Measurements from ENCODE around the gene WNT1.

GRCh38 chr12:48967991-48968390, 10.1 kb upstream of the WNT1 start:
- TF ChIP-seq CTCF (IDR thresholded peaks at IDR 0.05; ENCODE audit: low read depth, low read length, poor library complexity, severe bottlenecking) (no peak), EZH2phosphoT487 (IDR thresholded peaks at IDR 0.05; ENCODE audit: borderline replicate concordance, low read length) (no peak)

Data from DOHH2 (cell line).